Renal pelvis (tissue), 12 donors: ENCODE measurements around the gene TMEM132D. TPM values are rescaled to one million over a fixed set of nuclear protein-coding genes. Genes with fewer than 3 reads are reported as not detected.
"Not testable (repeated sequence)": the region's sequence is repeated elsewhere in the genome, so short reads cannot be mapped to it uniquely, and the experiment has no call there.

Experiments used
- DNase-seq: peaks from one replicate; pipeline ENCODE4 v3.0.0-alpha.2; 2013
- long read RNA-seq, 16 experiments: transcript quantifications; one replicate each; lab custom pipeline, GENCODE V29; 2026
- polyA plus RNA-seq, 3 donors: library from polyadenylated mRNA; unstranded; fragments of 120-200 nt; gene quantifications; one replicate each; pipeline ENCODE4 v1.2.1, GENCODE V29; 2013; ENCODE audit not compliant: insufficient read length in 3 of 3

The TMEM132D gene
- 1 to 10 TPM in 2 of 3 donors, under 1 TPM in 1; 0.90 to 1.6 (median 1.6) TPM for polyA plus RNA-seq
- long read RNA-seq, donor 1 = 0 reads
- long read RNA-seq, donor 2 = 0 reads
- long read RNA-seq, donor 3 = 0 reads
- long read RNA-seq, donor 4 = 0 reads
- long read RNA-seq, donor 5 = 0 reads
- long read RNA-seq, donor 6 = 0 reads
- long read RNA-seq, donor 7 = 0 reads
- long read RNA-seq, donor 8 = 0 reads
- long read RNA-seq, donor 9 = 0 reads
- long read RNA-seq, donor 10 = 0 reads
- long read RNA-seq, donor 11 = 0 reads
- long read RNA-seq, donor 12 = 0 reads
- long read RNA-seq, donor 13 = 0 reads
- long read RNA-seq, donor 14 = 0 reads
- long read RNA-seq, donor 15 = 0 reads
- long read RNA-seq, donor 16 = 0 reads

GRCh38 chr12:129903956-129904829 lies at the start of gene TMEM132D:
Gene TMEM132D, minus strand, starts transcription at chr12:129904025.
- peak; percentile 22 for DNase-seq

- no peak for DNase-seq
These were observed 45.8 kb upstream of the TMEM132D start for GRCh38 chr12:129949651-129950050.

GRCh38 chr12:129941618-129942017 lies 37.8 kb upstream of the TMEM132D start:
- peak; percentile 42 for DNase-seq

- DNase-seq = no peak
These were observed 34.3 kb upstream of the TMEM132D start for GRCh38 chr12:129938089-129938488.

- DNase-seq = no peak
These were observed 33.6 kb upstream of the TMEM132D start for GRCh38 chr12:129937426-129937825.

GRCh38 chr12:129928643-129929042 lies 24.8 kb upstream of the TMEM132D start:
- no peak for DNase-seq

- DNase-seq = no peak
These were observed 23.6 kb upstream of the TMEM132D start for GRCh38 chr12:129927316-129927900.

- DNase-seq = peak; percentile 52
These were observed 7.7 kb upstream of the TMEM132D start for GRCh38 chr12:129911428-129912049.

- DNase-seq = no peak
These were observed 5.5 kb upstream of the TMEM132D start for GRCh38 chr12:129909051-129910020.

- DNase-seq = peak; percentile 19
These were observed 506 bp downstream of the TMEM132D start for GRCh38 chr12:129903092-129903945.

GRCh38 chr12:129902371-129903091 lies 1.3 kb downstream of the TMEM132D start:
- no peak for DNase-seq

- no peak for DNase-seq
These were observed 2.6 kb downstream of the TMEM132D start for GRCh38 chr12:129901254-129901653.

- no peak for DNase-seq
These were observed 3.5 kb downstream of the TMEM132D start for GRCh38 chr12:129900306-129900705.

- not testable (repeated sequence) for DNase-seq
These were observed 4.8 kb downstream of the TMEM132D start for GRCh38 chr12:129899045-129899444.

- no peak for DNase-seq
These were observed 10.1 kb downstream of the TMEM132D start for GRCh38 chr12:129893691-129894090.

GRCh38 chr12:129887101-129887500 lies 16.7 kb downstream of the TMEM132D start:
- no peak for DNase-seq

GRCh38 chr12:129886541-129886940 lies 17.3 kb downstream of the TMEM132D start:
- DNase-seq = no peak

- DNase-seq = no peak
These were observed 18.5 kb downstream of the TMEM132D start for GRCh38 chr12:129885287-129885686.

GRCh38 chr12:129877411-129877810 lies 26.4 kb downstream of the TMEM132D start:
- no peak for DNase-seq
